ENCODE data around the gene SLFN12L.

- TF ChIP-seq ELF4 (CRISPR knock-in tag; IDR thresholded peaks at IDR 0.05) (no peak), CBX5 (IDR thresholded peaks at IDR 0.05; ENCODE audit: borderline replicate concordance, low read depth) (no peak), MLX (CRISPR knock-in tag; conservative IDR thresholded peaks at IDR 0.05) (no peak)
Observed at GRCh38 chr17:35575759-35576158, 38.3 kb upstream of the SLFN12L start.

Data from K562 (cell line).